ENCODE data around the gene CCDC54.

DNA sequence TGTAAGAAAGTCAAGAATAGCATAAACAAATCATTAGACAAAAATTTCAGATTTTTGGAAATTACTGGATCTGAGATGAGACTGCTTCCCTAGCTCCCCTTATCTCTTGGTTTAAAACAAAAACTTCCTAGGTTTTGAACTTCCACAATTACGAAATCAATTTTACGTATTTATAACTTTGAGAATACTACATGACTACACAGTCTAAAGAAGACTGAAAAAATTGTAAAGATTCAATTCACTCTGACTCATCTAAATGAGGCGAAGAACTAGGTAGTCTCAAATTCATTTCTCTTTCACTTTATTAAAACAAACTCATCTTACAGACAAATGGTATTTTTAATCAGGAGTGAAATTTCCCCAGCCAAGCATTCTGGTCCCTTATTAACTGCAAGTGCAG, 10.3 kb downstream of the CCDC54 start:
- no peak for TF ChIP-seq MXD4 (CRISPR knock-in tag; IDR thresholded peaks at IDR 0.05; ENCODE audit: borderline replicate concordance)
- TF ChIP-seq, protein P1, sequence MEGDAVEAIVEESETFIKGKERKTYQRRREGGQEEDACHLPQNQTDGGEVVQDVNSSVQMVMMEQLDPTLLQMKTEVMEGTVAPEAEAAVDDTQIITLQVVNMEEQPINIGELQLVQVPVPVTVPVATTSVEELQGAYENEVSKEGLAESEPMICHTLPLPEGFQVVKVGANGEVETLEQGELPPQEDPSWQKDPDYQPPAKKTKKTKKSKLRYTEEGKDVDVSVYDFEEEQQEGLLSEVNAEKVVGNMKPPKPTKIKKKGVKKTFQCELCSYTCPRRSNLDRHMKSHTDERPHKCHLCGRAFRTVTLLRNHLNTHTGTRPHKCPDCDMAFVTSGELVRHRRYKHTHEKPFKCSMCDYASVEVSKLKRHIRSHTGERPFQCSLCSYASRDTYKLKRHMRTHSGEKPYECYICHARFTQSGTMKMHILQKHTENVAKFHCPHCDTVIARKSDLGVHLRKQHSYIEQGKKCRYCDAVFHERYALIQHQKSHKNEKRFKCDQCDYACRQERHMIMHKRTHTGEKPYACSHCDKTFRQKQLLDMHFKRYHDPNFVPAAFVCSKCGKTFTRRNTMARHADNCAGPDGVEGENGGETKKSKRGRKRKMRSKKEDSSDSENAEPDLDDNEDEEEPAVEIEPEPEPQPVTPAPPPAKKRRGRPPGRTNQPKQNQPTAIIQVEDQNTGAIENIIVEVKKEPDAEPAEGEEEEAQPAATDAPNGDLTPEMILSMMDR (IDR thresholded peaks at IDR 0.05), result no peak
- TF ChIP-seq, protein P2, sequence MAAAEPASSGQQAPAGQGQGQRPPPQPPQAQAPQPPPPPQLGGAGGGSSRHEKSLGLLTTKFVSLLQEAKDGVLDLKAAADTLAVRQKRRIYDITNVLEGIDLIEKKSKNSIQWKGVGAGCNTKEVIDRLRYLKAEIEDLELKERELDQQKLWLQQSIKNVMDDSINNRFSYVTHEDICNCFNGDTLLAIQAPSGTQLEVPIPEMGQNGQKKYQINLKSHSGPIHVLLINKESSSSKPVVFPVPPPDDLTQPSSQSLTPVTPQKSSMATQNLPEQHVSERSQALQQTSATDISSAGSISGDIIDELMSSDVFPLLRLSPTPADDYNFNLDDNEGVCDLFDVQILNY (CRISPR knock-in tag; IDR thresholded peaks at IDR 0.05), result no peak
- TF ChIP-seq, protein P3, sequence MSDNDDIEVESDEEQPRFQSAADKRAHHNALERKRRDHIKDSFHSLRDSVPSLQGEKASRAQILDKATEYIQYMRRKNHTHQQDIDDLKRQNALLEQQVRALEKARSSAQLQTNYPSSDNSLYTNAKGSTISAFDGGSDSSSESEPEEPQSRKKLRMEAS (CRISPR knock-in tag; IDR thresholded peaks at IDR 0.05), result no peak
- no peak for TF ChIP-seq NR1H2 (CRISPR knock-in tag; IDR thresholded peaks at IDR 0.05)
- TF ChIP-seq ATF1 (CRISPR knock-in tag; IDR thresholded peaks at IDR 0.05), result no peak
- no peak for TF ChIP-seq FOXK1 (CRISPR knock-in tag; IDR thresholded peaks at IDR 0.05)
- TF ChIP-seq, protein P4, sequence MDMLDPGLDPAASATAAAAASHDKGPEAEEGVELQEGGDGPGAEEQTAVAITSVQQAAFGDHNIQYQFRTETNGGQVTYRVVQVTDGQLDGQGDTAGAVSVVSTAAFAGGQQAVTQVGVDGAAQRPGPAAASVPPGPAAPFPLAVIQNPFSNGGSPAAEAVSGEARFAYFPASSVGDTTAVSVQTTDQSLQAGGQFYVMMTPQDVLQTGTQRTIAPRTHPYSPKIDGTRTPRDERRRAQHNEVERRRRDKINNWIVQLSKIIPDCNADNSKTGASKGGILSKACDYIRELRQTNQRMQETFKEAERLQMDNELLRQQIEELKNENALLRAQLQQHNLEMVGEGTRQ (CRISPR knock-in tag; IDR thresholded peaks at IDR 0.05), result no peak
- TF ChIP-seq ESRRA (CRISPR knock-in tag; IDR thresholded peaks at IDR 0.05; ENCODE audit: borderline replicate concordance), result no peak
- TF ChIP-seq, protein P5, sequence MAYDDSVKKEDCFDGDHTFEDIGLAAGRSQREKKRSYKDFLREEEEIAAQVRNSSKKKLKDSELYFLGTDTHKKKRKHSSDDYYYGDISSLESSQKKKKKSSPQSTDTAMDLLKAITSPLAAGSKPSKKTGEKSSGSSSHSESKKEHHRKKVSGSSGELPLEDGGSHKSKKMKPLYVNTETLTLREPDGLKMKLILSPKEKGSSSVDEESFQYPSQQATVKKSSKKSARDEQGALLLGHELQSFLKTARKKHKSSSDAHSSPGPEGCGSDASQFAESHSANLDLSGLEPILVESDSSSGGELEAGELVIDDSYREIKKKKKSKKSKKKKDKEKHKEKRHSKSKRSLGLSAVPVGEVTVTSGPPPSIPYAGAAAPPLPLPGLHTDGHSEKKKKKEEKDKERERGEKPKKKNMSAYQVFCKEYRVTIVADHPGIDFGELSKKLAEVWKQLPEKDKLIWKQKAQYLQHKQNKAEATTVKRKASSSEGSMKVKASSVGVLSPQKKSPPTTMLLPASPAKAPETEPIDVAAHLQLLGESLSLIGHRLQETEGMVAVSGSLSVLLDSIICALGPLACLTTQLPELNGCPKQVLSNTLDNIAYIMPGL (CRISPR knock-in tag; IDR thresholded peaks at IDR 0.05), result no peak
- no peak for TF ChIP-seq ZNF416 (CRISPR knock-in tag; IDR thresholded peaks at IDR 0.05)
- TF ChIP-seq, protein P6, sequence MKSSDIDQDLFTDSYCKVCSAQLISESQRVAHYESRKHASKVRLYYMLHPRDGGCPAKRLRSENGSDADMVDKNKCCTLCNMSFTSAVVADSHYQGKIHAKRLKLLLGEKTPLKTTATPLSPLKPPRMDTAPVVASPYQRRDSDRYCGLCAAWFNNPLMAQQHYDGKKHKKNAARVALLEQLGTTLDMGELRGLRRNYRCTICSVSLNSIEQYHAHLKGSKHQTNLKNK (CRISPR knock-in tag; IDR thresholded peaks at IDR 0.05), result no peak
